Measurements from ENCODE around the gene HDAC8.
"Not testable (repeated sequence)": the region's sequence is repeated elsewhere in the genome, so short reads cannot be mapped to it uniquely, and the experiment has no call there.

Gene HDAC8

DNA sequence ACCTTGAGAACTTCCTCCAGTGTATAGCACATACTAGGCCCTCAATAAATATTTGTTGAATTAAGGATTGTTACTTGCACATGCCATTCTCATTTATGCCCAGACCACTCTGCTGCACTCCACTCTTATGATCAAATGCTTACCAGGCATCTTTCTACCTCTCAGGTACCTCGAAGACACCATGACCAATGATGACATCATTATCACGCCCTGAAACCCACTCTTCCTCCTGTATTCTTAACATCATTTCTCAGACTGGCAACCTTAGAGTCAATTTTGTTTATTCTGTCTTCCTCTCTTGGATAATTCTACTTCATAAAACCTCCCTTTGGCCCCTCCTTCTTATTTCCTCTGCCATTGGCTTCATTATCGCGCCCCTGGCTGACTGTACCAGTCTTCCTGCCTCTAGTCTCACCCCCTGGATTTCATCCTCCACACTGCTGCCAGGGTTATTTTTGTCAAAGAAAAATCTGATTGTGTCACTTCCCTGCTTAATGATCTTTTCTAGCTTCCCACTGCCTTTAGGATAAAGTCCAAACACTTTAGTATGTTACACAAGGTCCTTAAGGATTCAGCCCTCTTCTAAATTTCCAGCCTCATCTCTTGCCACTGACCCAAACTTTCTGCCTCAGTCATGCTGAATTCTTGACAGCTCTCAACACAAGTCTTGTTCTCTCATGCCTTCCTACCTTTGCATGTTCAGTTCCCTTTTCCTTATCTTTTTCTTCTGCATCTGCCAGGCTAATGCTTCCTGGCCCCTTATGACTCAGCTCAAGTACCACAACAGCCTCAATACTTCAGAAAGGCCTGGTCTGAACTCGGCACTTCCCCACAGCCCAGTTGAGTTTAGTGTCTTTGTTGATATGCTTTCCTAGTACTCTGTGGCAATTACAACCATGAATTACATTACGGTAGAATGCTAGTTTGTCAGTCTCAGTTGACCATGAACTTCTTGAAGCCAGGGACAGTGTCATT, 45.8 kb downstream of the HDAC8 start:
- DNase-seq: no peak

DNA sequence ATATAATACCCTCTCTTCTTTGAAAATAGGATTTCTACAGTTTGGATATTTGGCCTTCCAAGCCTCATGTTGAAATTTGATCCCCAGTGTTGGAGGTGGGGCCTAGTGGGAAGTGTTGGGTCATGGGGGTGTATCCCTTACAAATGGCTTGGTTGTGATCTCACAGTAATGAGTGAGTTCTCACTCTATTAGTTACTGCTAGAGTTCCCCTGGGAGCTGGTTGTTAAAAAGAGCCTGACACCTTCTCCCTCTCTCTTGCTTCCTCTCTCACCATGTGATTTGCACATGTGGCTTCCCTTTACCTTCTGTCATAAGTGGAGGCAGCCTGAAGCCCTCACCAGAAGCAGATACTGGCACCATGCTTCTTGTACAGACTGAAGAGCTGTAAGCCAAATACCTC, 73.9 kb downstream of the HDAC8 start:
- DNase-seq: no peak

DNA sequence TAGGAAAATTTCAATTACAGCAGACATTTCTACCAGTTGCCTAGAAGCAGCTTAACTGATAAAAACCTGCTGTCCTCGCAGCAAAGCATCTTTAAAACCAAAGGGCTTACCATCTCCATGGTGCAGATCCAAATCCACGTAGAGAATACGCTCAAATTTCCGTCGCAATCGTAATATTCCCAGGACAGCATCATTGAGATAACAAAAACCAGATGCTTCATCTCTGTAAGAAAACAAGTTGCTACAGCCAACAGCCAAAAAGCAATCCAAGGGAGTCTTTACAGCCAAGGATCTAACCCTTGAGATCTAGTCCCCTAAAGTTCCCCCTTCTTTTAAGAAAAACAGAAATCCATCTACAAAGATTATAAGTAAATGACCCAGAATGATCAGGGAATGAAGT, 77.6 kb downstream of the HDAC8 start:
- DNase-seq: no peak

DNA sequence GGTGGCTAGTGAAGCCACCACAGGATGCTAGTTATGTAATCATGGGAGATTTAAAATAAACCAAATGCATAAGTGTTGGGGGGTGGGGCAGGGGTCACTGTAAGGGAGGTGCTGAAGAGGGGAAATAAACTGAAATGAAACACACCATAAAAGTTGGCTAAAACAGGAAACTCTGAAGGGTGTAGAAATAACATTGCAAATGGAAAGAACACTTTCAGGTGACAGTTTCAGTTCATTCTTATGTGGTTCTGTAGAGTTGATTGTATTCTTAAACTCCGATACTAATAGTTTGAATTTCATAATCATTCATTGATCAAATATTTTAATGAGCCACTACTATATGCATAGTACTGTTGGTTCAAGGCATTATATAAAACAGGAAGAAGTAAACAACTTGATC, 80.1 kb downstream of the HDAC8 start:
- no peak for DNase-seq

DNA sequence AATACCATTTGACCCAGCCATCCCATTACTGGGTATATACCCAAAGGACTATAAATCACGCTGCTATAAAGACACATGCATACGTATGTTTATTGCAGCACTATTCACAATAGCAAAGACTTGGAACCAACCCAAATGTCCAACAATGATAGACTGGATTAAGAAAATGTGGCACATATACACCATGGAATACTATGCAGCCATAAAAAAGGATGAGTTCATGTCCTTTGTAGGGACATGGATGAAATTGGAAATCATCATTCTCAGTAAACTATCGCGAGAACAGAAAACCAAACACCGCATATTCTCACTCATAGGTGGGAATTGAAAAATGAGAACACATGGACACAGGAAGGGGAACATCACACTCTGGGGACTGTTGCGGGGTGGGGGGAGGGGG, 82.4 kb downstream of the HDAC8 start:
- not testable (repeated sequence) for DNase-seq

DNA sequence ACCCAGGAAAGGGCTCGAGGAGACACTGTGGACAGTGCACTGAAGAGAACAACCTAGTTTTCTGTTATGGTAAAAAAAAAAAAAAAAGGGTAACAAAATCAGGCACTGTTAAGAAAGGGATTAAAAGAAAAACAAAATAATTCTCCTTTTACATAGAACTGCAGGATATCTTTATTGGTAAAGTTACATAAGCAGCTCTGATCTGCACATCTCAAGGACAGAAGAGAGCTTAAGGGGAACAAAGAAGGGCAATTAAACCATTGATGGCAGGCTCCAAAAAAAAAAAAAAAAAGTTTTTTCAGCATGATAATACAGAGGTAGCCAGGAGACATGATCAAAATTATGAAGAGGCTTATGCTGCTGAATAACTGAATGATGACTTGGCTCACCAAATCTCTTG, 85.0 kb downstream of the HDAC8 start:
- no peak for DNase-seq

DNA sequence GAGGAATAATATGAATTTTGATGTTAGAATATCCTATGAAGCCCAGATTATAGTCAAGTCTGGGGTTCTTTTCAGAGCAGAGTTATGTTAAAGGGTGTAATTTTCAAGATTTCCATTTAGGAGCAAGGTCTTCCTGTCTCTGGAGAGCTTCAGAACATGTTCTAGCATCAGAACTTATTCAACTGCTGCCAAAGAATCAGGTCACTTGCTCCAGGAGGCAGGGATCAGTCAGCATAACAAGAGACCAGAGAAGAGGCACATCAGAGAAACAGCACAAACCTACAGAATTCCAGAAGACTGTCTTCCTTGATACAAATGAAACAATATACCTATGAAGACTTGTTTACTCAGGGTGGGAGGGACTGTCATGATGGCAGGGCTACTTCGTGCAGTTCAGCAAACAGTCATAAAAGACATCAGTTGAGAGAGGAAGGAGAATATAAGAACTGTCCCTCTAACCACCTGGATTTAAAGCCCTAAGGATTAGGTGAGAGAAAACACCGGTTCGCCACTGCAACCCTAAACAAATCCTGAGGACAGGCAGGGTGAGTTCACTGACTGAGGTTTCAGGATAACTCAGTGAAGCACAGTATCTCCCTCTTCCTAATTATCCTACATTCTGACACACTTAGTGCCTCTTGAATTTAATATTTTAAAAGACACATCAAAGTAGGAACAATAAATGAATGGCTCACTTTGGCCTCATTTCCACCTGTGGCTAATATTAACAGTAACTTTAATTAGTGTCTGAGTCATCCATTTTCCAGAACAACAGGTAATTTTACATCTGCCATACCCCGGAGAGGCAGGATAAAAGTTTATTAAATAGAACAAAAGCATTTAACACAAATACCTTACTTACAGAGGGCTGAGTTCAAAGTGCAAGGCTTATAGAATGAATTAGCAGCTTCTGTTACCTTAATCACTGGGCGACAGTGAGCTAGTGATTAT, 93.0 kb downstream of the HDAC8 start:
- no peak for DNase-seq

DNA sequence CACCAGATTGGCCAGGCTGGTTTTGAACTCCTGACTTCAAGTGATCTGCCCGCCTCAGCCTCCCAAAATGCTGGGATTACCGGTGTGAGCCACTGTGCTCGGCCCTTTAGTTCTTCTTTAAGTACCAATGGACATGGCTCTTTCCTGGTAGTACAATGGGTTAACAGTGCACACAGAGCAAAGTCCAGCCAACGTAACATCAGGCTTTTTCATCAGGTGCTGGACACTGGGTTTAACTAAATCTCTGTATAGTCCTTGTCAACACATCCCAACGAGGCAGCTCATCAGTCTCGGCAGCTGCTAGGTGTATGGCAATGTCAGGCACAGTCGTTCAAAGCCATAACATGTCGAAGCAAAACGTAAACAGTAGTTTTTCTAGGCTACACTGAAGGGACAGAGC, 93.8 kb downstream of the HDAC8 start:
- DNase-seq: no peak

DNA sequence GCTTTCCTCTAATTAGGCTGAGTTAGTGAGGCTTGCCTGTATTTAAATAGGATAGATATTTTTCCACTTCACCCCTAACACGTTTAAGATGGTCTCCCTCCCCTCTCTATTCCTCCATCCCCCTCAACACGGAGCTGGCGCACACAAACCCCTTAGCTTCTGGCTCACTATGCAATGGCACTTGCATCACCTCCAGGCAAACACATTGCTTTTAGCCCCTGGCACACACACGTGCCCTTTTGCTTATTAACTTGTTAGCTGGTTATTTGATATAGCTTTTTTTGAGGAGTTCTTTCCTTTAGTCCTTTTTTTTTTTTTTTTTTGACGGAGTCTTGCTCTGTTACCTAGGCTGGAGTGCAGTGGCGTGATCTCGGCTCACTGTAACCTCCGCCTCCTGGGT, 94.3 kb downstream of the HDAC8 start:
- DNase-seq: no peak

DNA sequence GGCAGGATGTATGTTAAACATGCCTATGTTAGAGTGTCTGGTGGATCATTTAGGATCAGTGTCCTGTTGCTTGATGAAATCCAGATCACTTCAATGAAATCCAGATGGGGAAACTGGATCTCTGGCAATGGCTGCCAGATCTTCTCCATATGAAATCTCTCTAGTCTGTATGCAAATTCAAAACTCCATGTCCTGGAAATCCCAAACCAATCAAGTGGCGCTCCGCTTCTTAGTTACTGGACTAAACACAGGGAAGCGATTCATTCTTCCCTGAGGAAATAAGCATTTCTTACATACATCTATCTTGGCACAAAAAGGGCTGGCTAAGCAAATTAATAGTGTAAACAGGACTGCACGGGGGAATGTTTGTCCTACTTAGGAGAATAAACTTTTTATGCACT, 94.9 kb downstream of the HDAC8 start:
- DNase-seq: no peak

DNA sequence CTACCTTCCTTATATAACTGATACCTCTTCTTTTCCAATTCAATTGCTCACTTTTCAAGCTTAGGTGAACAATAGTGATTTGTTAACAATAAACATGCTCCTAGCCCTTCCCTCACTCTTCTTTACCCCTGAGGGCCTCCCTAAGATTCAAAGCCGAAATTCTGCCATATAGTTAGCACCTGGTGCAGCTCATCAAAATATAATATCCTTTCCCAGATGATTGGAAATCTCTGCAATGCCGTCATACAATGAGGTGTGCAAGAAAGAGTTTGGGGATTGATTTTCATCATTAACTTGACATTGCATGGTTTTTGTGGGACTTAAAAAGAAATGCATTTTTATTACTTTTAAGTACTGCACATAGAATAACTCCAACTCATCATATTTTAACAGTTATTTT, 95.3 kb downstream of the HDAC8 start:
- no peak for DNase-seq

DNA sequence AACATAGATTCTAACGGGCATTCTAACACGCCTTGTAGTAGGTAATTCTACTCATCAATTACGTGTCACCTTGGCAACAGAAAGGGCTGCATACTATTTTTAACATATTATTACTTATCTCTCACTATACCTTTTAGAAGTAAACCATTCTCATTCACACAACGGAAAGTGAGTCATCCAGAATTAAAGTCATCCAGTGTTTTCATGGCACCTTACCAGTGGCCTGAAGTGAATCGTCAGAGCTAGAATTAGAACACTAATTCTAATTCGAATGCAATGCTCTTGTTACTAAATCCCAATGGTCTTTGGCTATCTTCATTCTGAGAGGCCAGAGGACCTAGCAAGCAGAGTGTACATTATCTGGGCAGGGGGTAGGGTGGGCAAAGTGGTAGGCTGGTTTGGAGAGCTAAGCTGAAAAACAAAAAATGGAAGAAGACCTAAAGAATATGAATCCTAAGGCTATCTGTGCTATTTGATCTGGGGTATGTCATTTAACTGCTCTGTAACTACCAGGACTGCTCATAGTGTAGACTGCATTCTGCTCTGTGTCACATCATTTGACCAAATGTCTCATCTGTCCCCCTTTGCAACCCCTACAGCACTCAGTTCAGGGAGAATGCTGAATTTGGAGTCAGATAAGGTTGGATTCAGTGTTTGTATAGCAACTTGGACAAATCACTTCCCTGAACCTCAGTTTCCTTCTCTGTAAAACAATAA, 96.5 kb downstream of the HDAC8 start:
- no peak for DNase-seq

DNA sequence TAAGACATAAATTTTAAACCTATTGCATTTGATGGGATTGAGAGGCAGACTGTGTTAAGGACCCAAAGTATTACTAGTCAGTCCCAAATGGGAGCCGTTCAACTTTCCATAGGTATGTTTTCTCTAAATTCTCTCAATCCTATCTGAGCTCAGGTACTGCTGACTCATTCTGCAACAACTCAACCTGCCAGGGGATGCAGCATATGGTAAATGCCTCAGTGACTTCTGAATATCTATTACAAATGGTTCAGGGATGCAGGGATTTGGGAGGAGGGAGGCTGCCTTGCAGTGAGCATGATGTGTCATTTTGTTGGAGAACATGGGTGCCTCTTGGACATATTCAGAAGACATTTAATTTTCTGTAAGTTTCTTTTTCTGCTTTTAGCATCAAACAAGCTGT, 97.3 kb downstream of the HDAC8 start:
- DNase-seq: no peak

DNA sequence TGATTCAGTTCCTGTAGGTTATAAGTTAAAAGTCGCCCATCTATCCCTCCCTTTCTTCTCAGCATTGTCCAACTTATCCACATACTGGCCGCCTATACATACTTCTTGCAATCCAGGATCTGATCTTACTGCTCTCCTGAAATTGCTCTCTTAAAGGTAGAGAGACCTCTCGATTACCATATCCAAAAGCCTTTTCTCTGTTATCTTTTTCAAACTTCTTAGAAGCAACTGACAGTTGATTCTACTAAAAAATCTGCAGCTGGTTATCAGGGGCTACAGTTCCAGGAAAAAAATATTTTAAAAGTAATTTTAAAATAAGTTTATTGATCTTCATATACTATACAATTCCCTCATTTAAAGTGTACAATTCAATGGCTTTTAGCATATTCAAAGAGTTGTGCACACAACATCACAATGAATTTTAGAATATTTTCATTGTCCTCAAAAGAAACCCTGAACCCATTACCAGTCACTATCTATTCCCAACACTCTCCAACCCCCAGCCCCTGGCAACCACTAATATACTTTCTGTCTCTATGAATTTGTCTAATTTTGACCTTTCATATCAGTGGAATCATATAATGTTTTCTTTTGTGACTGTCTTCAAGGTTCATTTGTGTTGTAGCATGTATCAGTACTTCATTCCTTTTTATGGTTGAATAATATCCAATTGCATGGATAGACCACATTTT, 102.0 kb downstream of the HDAC8 start:
- DNase-seq: no peak

DNA sequence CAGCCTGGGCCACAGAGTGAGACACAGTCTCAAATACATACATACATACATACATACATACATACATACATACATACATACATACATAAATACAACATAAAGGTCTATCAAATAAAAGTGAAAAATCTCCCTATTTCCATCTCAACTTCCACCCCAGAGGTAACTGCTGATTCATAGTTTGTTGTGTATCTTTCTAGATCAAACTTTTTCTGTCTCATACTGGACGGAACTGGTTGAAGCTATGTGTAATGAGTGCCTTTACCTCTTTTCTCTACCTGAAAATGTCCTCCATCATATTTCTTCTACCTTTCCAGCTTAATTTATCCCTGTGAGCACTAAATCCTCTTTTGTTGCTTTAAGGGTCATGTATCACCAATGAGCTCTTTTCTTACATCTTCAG, 102.5 kb downstream of the HDAC8 start:
- DNase-seq: no peak

DNA sequence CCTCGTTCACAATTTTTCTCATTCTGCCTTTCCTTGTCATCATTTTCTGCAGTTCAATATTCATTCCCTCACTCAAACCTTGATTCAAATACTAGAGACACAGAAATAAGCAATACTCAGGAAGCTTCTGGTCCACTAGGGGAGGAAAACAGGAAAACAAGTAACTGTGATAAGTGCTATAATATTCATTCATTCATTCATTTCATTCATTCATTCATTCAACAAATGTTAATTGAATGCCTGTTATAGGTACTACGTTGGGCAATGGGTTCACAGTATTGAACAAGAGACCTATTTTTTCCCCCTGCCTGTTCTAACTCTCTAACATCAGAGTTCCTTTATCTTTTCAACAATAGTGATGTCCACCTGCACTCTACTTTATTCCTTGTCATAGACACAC, 104.0 kb downstream of the HDAC8 start:
- no peak for DNase-seq

DNA sequence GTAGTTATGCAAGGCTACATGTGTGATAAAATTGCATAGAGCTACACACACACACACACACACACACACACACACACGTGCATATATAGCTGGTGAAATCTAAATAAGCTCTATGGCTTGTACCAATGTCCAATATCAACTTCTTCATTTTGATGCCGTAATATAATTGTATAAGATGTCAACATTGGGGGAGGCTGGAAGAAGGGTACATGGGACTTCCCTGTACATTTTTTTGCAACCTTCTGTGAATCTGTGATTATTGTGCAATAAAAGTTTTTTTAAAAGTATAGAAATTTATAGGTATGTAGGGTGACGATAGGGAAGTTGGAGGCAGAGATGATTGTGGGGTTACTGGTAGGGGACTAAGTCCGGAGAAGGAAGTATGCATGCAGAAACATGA, 105.5 kb downstream of the HDAC8 start:
- no peak for DNase-seq

DNA sequence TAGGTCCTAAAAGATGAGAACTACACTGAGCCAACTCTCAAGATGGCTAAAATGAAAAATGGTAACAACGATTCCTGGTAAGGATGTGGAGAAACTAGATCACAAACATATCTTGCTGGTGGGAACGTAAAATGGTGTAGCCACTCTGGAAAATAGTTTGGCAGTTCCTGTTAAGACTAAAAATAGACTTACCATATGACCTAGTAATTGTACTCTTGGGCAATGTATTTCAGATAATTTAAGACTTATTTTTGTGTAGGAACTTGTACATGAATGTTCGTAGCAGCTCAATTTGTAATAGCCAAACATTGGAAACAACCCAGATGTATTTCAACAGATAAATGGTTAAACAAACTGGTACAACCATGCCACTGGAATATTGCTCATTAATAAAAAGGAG, 106.2 kb downstream of the HDAC8 start:
- DNase-seq: no peak

DNA sequence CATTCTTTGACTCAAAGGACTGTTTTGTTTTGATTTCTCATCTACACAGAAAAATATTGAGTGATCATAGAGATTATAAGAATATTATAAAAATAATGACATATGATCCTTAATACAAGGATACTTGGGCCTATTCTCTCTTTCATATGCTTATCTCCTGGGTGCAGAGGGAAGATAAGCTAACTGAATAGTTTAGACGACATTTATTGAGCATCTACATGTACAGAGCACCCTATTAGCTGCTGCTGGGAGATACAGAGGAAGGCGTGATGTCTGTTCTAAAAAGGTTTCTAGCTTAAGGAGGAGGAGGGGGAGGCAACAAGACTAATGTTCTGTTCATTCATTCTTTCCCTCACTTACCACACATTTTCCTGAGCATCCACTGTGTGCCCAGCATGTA, 106.8 kb downstream of the HDAC8 start:
- no peak for DNase-seq

DNA sequence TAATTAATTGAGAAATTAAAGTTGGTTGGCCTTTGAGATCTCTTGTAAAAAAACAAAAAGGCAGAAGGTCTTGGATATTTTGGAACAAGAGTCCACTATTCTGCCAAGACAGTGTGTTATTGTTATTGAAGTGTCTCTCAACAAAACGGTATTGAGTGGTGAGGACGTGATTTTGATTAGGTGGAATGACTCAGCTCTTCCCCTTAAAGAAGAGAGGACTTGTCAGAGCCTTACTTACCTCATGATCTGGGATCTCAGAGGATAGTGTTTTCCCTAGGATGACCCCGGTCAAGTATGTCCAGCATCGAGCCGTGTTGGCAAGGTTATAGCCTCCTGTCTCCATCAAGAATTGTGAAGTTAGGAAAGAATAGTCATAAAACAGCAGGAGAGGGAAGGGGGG, 110.9 kb downstream of the HDAC8 start:
- DNase-seq: no peak

DNA sequence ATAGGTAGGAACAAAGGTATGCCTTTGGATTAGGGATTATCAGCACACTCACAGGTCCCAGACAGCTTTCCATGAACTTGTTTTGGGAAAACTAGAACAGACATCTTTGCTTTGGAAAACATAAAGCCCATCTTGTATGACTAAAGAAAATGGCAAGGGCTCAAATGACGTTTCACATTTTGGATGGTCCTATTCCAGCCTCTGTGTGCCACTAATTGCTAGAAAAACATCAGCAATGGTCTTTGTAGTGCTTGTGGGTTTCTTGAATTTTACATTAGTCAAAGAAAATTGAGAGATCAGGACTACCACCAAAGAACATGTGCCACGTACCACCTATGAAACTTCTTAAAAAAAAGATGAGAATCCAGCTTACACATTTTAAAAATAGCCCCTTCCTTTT, 111.4 kb downstream of the HDAC8 start:
- no peak for DNase-seq

DNA sequence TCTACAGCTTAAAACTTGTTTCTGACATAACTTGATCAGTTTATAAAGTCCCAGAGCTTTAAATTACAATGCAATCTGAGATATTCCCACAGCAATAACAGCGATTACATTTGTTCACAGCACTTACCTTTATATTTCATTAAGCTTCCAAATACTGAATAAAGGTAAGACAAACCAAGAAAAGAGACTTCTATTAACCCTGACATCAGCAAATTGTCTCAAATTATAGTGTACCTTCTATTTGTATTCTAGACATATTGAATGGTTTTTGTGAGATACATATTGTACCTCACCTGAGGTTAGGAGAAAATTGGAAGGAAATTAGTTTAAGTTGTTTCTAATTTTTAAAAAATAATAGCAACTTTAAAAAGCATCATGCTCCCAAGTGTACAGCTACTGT, 111.9 kb downstream of the HDAC8 start:
- no peak for DNase-seq

DNA sequence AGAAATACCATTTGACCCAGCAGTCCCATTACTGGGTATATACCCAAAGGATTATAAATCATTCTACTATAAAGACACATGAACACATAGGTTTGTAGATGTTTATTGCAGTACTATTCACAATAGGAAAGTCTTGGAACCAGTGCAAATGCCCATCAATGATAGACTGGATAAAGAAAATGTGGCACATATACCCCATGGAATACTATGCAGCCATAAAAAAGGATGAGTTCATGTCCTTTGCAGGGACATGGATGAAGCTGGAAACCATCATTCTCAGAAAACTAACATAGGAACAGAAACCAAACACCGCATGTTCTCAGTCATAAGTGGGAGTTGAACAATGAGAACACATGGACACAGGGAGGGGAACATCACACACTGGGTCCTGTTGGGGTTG, 123.6 kb downstream of the HDAC8 start:
- DNase-seq: not testable (repeated sequence)
